HepG2 (cell line): ENCODE data around the gene BCL2. TPM values are rescaled to one million over a fixed set of nuclear protein-coding genes. Genes with fewer than 3 reads are reported as not detected.

Experiments used
- ATAC-seq: fragments of 200-7000 bp; cut with Tn5 transposase; 3 replicates; pipeline ENCODE4 v1.9.1; 2020; ENCODE audit warnings: mild to moderate bottlenecking, moderate library complexity
- BruUV-seq: library from RNA; stranded (reverse); fragments of 400-500 nt; replicated peaks from 2 replicates; lab custom pipeline; 2021; lab: Mats Ljungman, UMichigan
- CTCF ChIA-PET: fragments of 300-600 bp; formaldehyde crosslinking; extraction: SDS; loops from one replicate; lab custom pipeline; 2021; ENCODE audit warnings: low total read pairs, inconsistent platforms, low intra/inter-chr PET ratio; lab: Yijun Ruan, JAX
- POLR2A ChIA-PET: fragments of 350-600 bp; sonication (Branson Sonifier 250); formaldehyde crosslinking; loops from one replicate; lab custom pipeline; 2020; ENCODE audit warnings: antibody characterized with exemption, inconsistent platforms; lab: Yijun Ruan, JAX
- DNase-seq: peaks from one replicate; pipeline ENCODE4 v3.0.0-alpha.2; 2015; ENCODE audit warnings: low spot score
- FAIRE-seq: peaks from 3 replicates; lab custom pipeline; 2011; peaks lifted over from hg19 to GRCh38; lab: Jason Lieb, UNC
- H2AFZ ChIP-seq: one replicate; pipeline ENCODE4 v1.6.1; 2011; ENCODE audit warnings: low read length, inconsistent platforms
- H3K27ac ChIP-seq: fragments of 300-600 bp; 3 replicates; pipeline ENCODE4 v1.8.0; 2011; ENCODE audit warnings: mixed run types, mild to moderate bottlenecking, mixed read lengths, low read length, inconsistent platforms; ENCODE audit not compliant: insufficient read depth; ENCODE audit errors: extremely low read length
- H3K27me3 ChIP-seq, 2 experiments: fragments of 200-600 bp in 1 of 2; 2 replicates in 1 of 2; 3 replicates in 1 of 2; pipeline versions ENCODE4 v1.6.0 to v1.8.0; 2011; ENCODE audit warnings: low read length in 2 of 2, mild to moderate bottlenecking in 2 of 2, moderate library complexity in 2 of 2, inconsistent platforms in 1 of 2; ENCODE audit not compliant: insufficient read depth in 2 of 2, control insufficient read depth in 1 of 2
- H3K36me3 ChIP-seq, 2 experiments: fragments of 200-600 bp in 1 of 2; replicated peaks in 1 of 2; 2 replicates in 1 of 2; 3 replicates in 1 of 2; pipeline versions ENCODE4 v1.5.1 to v1.8.0; 2011; ENCODE audit warnings: low read length in 2 of 2, inconsistent platforms in 1 of 2; ENCODE audit not compliant: insufficient read depth in 2 of 2, control insufficient read depth in 1 of 2
- H3K4me1 ChIP-seq: 2 replicates; pipeline ENCODE4 v1.5.1; 2012; ENCODE audit warnings: low read length, inconsistent platforms; ENCODE audit not compliant: insufficient read depth
- H3K4me2 ChIP-seq: 2 replicates; pipeline ENCODE4 v1.6.0; 2011; ENCODE audit warnings: low read depth, low read length, inconsistent platforms
- H3K4me3 ChIP-seq, 3 experiments: fragments of 200-600 bp in 1 of 3; sonication (generic), shearing (Covaris generic) in 1 of 3; replicated peaks in 1 of 3; 2 replicates each; pipeline ENCODE4 v1.5.1; 2011 to 2016; ENCODE audit warnings: low read length in 3 of 3, inconsistent platforms in 2 of 3, low read depth in 2 of 3, mild to moderate bottlenecking in 2 of 3, control low read depth in 1 of 3, mixed read lengths in 1 of 3; ENCODE audit not compliant: insufficient read depth in 1 of 3
- H3K79me2 ChIP-seq: one replicate; pipeline ENCODE4 v1.6.1; 2011; ENCODE audit warnings: low read length, inconsistent platforms; ENCODE audit not compliant: insufficient read depth
- H3K9ac ChIP-seq: 2 replicates; pipeline ENCODE4 v1.6.0; 2011; ENCODE audit warnings: mild to moderate bottlenecking, low read depth, low read length, inconsistent platforms; ENCODE audit not compliant: insufficient read depth
- H3K9me3 ChIP-seq: 2 replicates; pipeline ENCODE4 v1.5.1; 2012; ENCODE audit warnings: mild to moderate bottlenecking, low read length
- H4K20me1 ChIP-seq: 2 replicates; pipeline ENCODE4 v1.6.0; 2011; ENCODE audit warnings: inconsistent platforms, mild to moderate bottlenecking, low read length, moderate library complexity; ENCODE audit not compliant: insufficient read depth
- ASH2L ChIP-seq: fragments of 300-600, 200-600 bp; sonication (generic); IDR thresholded peaks from 2 replicates; pipeline ENCODE4 v1.7.0; 2017; ENCODE audit warnings: low read depth, mild to moderate bottlenecking, moderate library complexity, mixed read lengths, low read length; ENCODE audit not compliant: insufficient read length
- ATF7 ChIP-seq, 2 experiments: fragments of 450-650 bp in 1 of 2; sonication (generic) in 1 of 2; formaldehyde crosslinking in 1 of 2; IDR thresholded peaks; 2 replicates each; pipeline versions ENCODE4 v1.4.0 to v1.6.1; 2016 to 2020; ENCODE audit warnings: antibody characterized with exemption in 1 of 2, mild to moderate bottlenecking in 1 of 2, missing genetic modification reagents in 1 of 2
- HNRNPK ChIP-seq: fragments of 200-400 bp; formaldehyde crosslinking; IDR thresholded peaks from 2 replicates; pipeline ENCODE4 v1.6.1; 2018; ENCODE audit warnings: low read length, low read depth, moderate library complexity, mild to moderate bottlenecking; ENCODE audit not compliant: poor library complexity, severe bottlenecking
- ZNF7 ChIP-seq: IDR thresholded peaks from 2 replicates; pipeline ENCODE4 v1.6.1; 2016; ENCODE audit warnings: missing biosample characterization, missing genetic modification reagents
- WGBS: methylation state at CpG from one replicate; pipeline ENCODE4 v1.1.6; 2017; ENCODE audit warnings: low lambda C conversion rate; 5-methylcytosine and 5-hydroxymethylcytosine counted together
- in situ Hi-C: cut with HindIII; loops from 2 replicates; pipeline ENCODE4 v1.10.0; 2017; ENCODE audit warnings: low pct_unique_long_range_greater_than_20kb; ENCODE audit not compliant: extremely low pct_ligation_motif_present
- intact Hi-C: fragments of 100-400 bp; cut with micrococcal nuclease; formaldehyde crosslinking; loops from one replicate; pipeline ENCODE4 v1.10.0; 2022; ENCODE audit not compliant: unreplicated experiment
- polyA plus RNA-seq, 8 experiments: library from polyadenylated mRNA; depleted of rRNA in 3 of 8; stranded (reverse) in 7 of 8; unstranded in 1 of 8; fragments of >200 nt; fragmentation: Illumina TruSeq in 4 of 8; extraction: Trizol in 4 of 8; gene quantifications; 2 replicates each; pipeline versions ENCODE4 v1.2.1 to v1.2.3, GENCODE V29; 2011 to 2016; ENCODE audit warnings: low read depth in 4 of 8, missing spikeins in 1 of 8, mixed read lengths in 1 of 8; ENCODE audit not compliant: insufficient read depth in 1 of 8
- total RNA-seq, 5 experiments: library from RNA; depleted of rRNA; stranded (reverse); fragments of >200 nt; fragmentation: Illumina TruSeq; extraction: Trizol; gene quantifications; 2 replicates each; pipeline ENCODE4 v1.2.3, GENCODE V29; 2016; ENCODE audit warnings: low read depth in 1 of 5
- TF ChIP-seq, protein P1 (sequence below): sonication (generic); formaldehyde crosslinking; conservative IDR thresholded peaks from 2 replicates; pipeline ENCODE4 v1.8.1; 2023; ENCODE audit warnings: missing genetic modification reagents

BCL2 gene
- total and polyA plus RNA-seq, 2 of the 13 experiments (the other 11 are each of a cell fraction or from before 2014, with no cell fraction given) = 0.07 to 0.53 TPM

- DNase-seq (no peak), ATAC-seq (no peak), FAIRE-seq (no peak)
- Histone ChIP-seq H3K9me3 (no peaks in the 10 kb centered on the region), H3K27ac (no peak overlapping the region), H3K9ac (no peak overlapping the region), H3K4me1 (no peaks in the 10 kb centered on the region), H3K79me2 (no peaks in the 10 kb centered on the region), H4K20me1 (no peaks in the 10 kb centered on the region), H3K4me2 (no peak overlapping the region), H3K27me3 (no peaks in the 10 kb centered on the region; a peak in 1 of 5 replicates), H3K36me3 (no peaks in the 10 kb centered on the region), H2AFZ (no peak overlapping the region), H3K4me3 (no peak overlapping the region)
- intact Hi-C loops (no loop called here), in situ Hi-C loops (no loop called here)
- BruUV-seq = no TSS peak
- ChIA-PET POLR2A (no interaction called here), CTCF (no interaction called here)
- WGBS = 11% methylated on average over 5 of the region's 8 CpGs
- TF ChIP-seq ZNF7 (CRISPR knock-in tag) (no peak), ATF7 (IDR thresholded peaks at IDR 0.05) (peak; percentile 50; the same call in 1 of the 2 replicates), ATF7 (CRISPR knock-in tag; IDR thresholded peaks at IDR 0.05) (no peak), HNRNPK (peak; percentile 27)
Measured at GRCh38 chr18:63197246-63197869, 122.2 kb downstream of the BCL2 start.

GRCh38 chr18:63195326-63196159, 124.0 kb downstream of the BCL2 start:
- Histone ChIP-seq H3K4me1 (no peaks in the 10 kb centered on the region), H3K4me3 (no peak overlapping the region), H3K4me2 (no peak overlapping the region)
- no peak for FAIRE-seq
- in situ Hi-C loops = no loop called here
- DNase-seq = no peak
- CTCF ChIA-PET = no interaction called here
- POLR2A ChIA-PET = no interaction called here
- TF ChIP-seq, protein P1, sequence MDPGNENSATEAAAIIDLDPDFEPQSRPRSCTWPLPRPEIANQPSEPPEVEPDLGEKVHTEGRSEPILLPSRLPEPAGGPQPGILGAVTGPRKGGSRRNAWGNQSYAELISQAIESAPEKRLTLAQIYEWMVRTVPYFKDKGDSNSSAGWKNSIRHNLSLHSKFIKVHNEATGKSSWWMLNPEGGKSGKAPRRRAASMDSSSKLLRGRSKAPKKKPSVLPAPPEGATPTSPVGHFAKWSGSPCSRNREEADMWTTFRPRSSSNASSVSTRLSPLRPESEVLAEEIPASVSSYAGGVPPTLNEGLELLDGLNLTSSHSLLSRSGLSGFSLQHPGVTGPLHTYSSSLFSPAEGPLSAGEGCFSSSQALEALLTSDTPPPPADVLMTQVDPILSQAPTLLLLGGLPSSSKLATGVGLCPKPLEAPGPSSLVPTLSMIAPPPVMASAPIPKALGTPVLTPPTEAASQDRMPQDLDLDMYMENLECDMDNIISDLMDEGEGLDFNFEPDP (CRISPR knock-in tag) = no peak
- TF ChIP-seq ASH2L = no peak
- TF ChIP-seq, all 625 proteins: peak for 0
- Histone ChIP-seq H3K9me3 (no peaks in the 10 kb centered on the region), H3K27ac (no peak overlapping the region), H3K9ac (no peak overlapping the region), H2AFZ (no peak overlapping the region), H3K27me3 (no peaks in the 10 kb centered on the region; a peak in 1 of 5 replicates), H3K79me2 (no peaks in the 10 kb centered on the region), H4K20me1 (no peaks in the 10 kb centered on the region), H3K36me3 (no peaks in the 10 kb centered on the region)
- 45% methylated on average over 4 of the region's 4 CpGs for WGBS
- BruUV-seq = no TSS peak
- intact Hi-C loops = no loop called here
- ATAC-seq = no peak
